HL-60 (cell line): ENCODE results near the gene WNT7A.

Experiments used
- CTCF ChIP-seq: IDR thresholded peaks from one replicate; pipeline ENCODE4 v1.5.1; 2011; ENCODE audit warnings: low read length, control low read depth, inconsistent platforms; ENCODE audit not compliant: insufficient read depth
- POLR2AphosphoS5 ChIP-seq: IDR thresholded peaks from 2 replicates; pipeline ENCODE4 v1.6.1; 2012; ENCODE audit warnings: low read depth
- REST ChIP-seq: IDR thresholded peaks from 2 replicates; pipeline ENCODE4 v1.6.1; 2012; ENCODE audit warnings: low read depth; ENCODE audit not compliant: insufficient replicate concordance

GRCh38 chr3:13795816-13796215 is 84.1 kb downstream of the WNT7A start:
- TF ChIP-seq CTCF (no peak), POLR2AphosphoS5 (no peak), REST (no peak)
